GM18873 (cell line): Measurements from ENCODE around the gene CNDP1.
A peak's percentile ranks its signal among the peaks of the same experiment; 100 is the strongest.

Experiments used
- ATAC-seq: cut with Tn5 transposase; IDR thresholded peaks from one replicate; pipeline ENCODE4 v1.9.1; 2021; ENCODE audit warnings: mild to moderate bottlenecking, moderate library complexity, moderate number of reproducible peaks; ENCODE audit not compliant: unreplicated experiment, low FRiP score

CNDP1 gene

GRCh38 chr18:74571895-74572680 lies 37.8 kb downstream of the CNDP1 start:
- no peak for ATAC-seq

- ATAC-seq: no peak
Measured at GRCh38 chr18:74573053-74573452, 38.8 kb downstream of the CNDP1 start.

- ATAC-seq: no peak
Measured at GRCh38 chr18:74574916-74575315, 40.6 kb downstream of the CNDP1 start.

- no peak for ATAC-seq
Measured at GRCh38 chr18:74577019-74577418, 42.7 kb downstream of the CNDP1 start.

- no peak for ATAC-seq
Measured at GRCh38 chr18:74579496-74580065, 45.3 kb downstream of the CNDP1 start.

- no peak for ATAC-seq
Measured at GRCh38 chr18:74582642-74583041, 48.3 kb downstream of the CNDP1 start.

GRCh38 chr18:74587441-74587840 lies 53.1 kb downstream of the CNDP1 start:
- ATAC-seq: no peak

- no peak for ATAC-seq
Measured at GRCh38 chr18:74589021-74589420, 54.7 kb downstream of the CNDP1 start.

GRCh38 chr18:74589811-74590210 lies 55.5 kb downstream of the CNDP1 start:
- no peak for ATAC-seq

GRCh38 chr18:74590671-74591070 lies 56.4 kb downstream of the CNDP1 start:
- no peak for ATAC-seq

- ATAC-seq: no peak
Measured at GRCh38 chr18:74595431-74595830, 61.1 kb downstream of the CNDP1 start.

GRCh38 chr18:74597034-74597661 lies 62.8 kb downstream of the CNDP1 start:
- peak; percentile 36 for ATAC-seq

- peak; percentile 54 for ATAC-seq
Measured at GRCh38 chr18:74597662-74598349, 63.5 kb downstream of the CNDP1 start, which contains the start of gene ZNF407. TSS of gene ZNF407 (plus strand) at chr18:74597870. CDS start at chr18:74631020, 33,150 bp downstream.

GRCh38 chr18:74598350-74599001 lies 64.2 kb downstream of the CNDP1 start:
- ATAC-seq: peak; percentile 51

GRCh38 chr18:74604361-74604760 lies 70.1 kb downstream of the CNDP1 start:
- no peak for ATAC-seq

- ATAC-seq: no peak
Measured at GRCh38 chr18:74604774-74605173, 70.5 kb downstream of the CNDP1 start.

- no peak for ATAC-seq
Measured at GRCh38 chr18:74608681-74609080, 74.4 kb downstream of the CNDP1 start.

- no peak for ATAC-seq
Measured at GRCh38 chr18:74609535-74609934, 75.2 kb downstream of the CNDP1 start.

- no peak for ATAC-seq
Measured at GRCh38 chr18:74610051-74610615, 75.8 kb downstream of the CNDP1 start.

- ATAC-seq: no peak
Measured at GRCh38 chr18:74610860-74611259, 76.6 kb downstream of the CNDP1 start.
